Measurements from ENCODE around the gene DRP2.

The DRP2 gene

DNA sequence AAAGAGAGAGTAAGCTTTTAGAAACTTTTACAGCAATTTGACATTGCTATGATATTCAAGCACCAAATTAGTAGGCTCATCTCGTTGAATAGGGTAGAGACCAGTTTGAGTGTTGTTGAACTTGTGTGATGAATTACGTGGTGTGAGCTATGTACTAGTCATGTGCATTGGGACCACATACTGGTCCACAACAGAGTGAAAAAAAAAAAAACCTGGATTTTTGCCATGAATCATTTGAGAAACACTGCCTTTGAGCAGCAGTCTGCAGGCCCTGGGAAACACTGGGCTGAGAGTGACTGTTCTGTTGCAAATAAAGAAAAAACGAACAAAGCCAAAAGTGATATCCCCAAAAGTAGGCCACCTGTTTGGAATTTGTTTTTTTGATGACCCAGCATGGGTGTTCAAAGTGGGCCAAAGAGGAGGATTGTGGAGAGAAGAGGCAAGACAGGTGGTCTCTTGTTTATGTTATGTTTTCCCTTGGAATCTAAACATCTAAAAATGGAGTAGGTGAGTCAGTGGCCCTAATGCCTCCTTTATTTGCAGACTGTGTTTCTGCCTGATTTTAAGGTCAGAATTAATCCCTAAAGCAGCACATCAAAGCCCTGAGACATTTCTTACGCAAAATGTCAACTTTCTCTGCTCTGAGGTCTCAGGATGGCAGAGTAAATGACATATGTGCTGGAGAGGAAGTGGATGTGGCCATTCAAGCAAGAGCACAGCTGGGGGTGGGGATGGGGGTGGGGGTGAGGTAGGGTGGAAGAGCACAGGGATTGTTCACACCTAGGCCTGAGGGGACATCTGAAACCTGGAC is 38.1 kb downstream of the DRP2 start:
- TF ChIP-seq EZH2 (IDR thresholded peaks at IDR 0.05; ENCODE audit: borderline replicate concordance, low read length), result no peak
- TF ChIP-seq, protein P1, sequence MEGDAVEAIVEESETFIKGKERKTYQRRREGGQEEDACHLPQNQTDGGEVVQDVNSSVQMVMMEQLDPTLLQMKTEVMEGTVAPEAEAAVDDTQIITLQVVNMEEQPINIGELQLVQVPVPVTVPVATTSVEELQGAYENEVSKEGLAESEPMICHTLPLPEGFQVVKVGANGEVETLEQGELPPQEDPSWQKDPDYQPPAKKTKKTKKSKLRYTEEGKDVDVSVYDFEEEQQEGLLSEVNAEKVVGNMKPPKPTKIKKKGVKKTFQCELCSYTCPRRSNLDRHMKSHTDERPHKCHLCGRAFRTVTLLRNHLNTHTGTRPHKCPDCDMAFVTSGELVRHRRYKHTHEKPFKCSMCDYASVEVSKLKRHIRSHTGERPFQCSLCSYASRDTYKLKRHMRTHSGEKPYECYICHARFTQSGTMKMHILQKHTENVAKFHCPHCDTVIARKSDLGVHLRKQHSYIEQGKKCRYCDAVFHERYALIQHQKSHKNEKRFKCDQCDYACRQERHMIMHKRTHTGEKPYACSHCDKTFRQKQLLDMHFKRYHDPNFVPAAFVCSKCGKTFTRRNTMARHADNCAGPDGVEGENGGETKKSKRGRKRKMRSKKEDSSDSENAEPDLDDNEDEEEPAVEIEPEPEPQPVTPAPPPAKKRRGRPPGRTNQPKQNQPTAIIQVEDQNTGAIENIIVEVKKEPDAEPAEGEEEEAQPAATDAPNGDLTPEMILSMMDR (IDR thresholded peaks at IDR 0.05; ENCODE audit: low read length), result no peak
- Histone ChIP-seq H3K4me3 (ENCODE audit: low read depth, low read length, poor library complexity, severe bottlenecking) (no peak overlapping the region), H3K27me3 (ENCODE audit: insufficient read depth, low read length) (no peaks in the 10 kb centered on the region), H3K36me3 (ENCODE audit: insufficient read depth, low read length) (no peaks in the 10 kb centered on the region), H3K4me1 (ENCODE audit: insufficient read depth, low read length, severe bottlenecking) (peaks cover 16% of the 10 kb centered on the region), H3K9me2 (ENCODE audit: low read depth, low read length) (no peaks in the 10 kb centered on the region), H3K9ac (ENCODE audit: low read length) (no peak overlapping the region), H2AFZ (ENCODE audit: low read length) (no peak overlapping the region), H3K27ac (ENCODE audit: low read depth, low read length, poor library complexity, severe bottlenecking) (no peak overlapping the region), H3K4me2 (ENCODE audit: low read length) (no peak overlapping the region), H3K79me2 (ENCODE audit: insufficient read depth, low read length) (no peaks in the 10 kb centered on the region), H4K20me1 (ENCODE audit: insufficient read depth, low read length) (no peaks in the 10 kb centered on the region), H3F3A (ENCODE audit: insufficient read depth, low read length) (no peaks in the 10 kb centered on the region), H3K9me3 (ENCODE audit: low read length) (no peaks in the 10 kb centered on the region)

- H3K36me3 ChIP-seq (ENCODE audit: insufficient read depth, low read length), result no peaks in the 10 kb centered on the region
- no peaks in the 10 kb centered on the region for H3K79me2 ChIP-seq (ENCODE audit: insufficient read depth, low read length)
- H3K4me3 ChIP-seq (ENCODE audit: low read depth, low read length, poor library complexity, severe bottlenecking), result no peak overlapping the region
- TF ChIP-seq, protein P1 (IDR thresholded peaks at IDR 0.05; ENCODE audit: low read length), result no peak
- no peak for TF ChIP-seq EZH2 (IDR thresholded peaks at IDR 0.05; ENCODE audit: borderline replicate concordance, low read length)
- H3K4me2 ChIP-seq (ENCODE audit: low read length), result no peak overlapping the region
- no peaks in the 10 kb centered on the region for H4K20me1 ChIP-seq (ENCODE audit: insufficient read depth, low read length)
- H3K9ac ChIP-seq (ENCODE audit: low read length), result no peak overlapping the region
- peaks cover 16% of the 10 kb centered on the region for H3K4me1 ChIP-seq (ENCODE audit: insufficient read depth, low read length, severe bottlenecking)
- no peak overlapping the region for H3K27ac ChIP-seq (ENCODE audit: low read depth, low read length, poor library complexity, severe bottlenecking)
- H3K9me3 ChIP-seq (ENCODE audit: low read length), result no peaks in the 10 kb centered on the region
- no peaks in the 10 kb centered on the region for H3K9me2 ChIP-seq (ENCODE audit: low read depth, low read length)
- H3K27me3 ChIP-seq (ENCODE audit: insufficient read depth, low read length), result no peaks in the 10 kb centered on the region
- H3F3A ChIP-seq (ENCODE audit: insufficient read depth, low read length), result no peaks in the 10 kb centered on the region
- no peak overlapping the region for H2AFZ ChIP-seq (ENCODE audit: low read length)
Measured at GRCh38 chrX:101258259-101258581, 38.6 kb downstream of the DRP2 start.

DNA sequence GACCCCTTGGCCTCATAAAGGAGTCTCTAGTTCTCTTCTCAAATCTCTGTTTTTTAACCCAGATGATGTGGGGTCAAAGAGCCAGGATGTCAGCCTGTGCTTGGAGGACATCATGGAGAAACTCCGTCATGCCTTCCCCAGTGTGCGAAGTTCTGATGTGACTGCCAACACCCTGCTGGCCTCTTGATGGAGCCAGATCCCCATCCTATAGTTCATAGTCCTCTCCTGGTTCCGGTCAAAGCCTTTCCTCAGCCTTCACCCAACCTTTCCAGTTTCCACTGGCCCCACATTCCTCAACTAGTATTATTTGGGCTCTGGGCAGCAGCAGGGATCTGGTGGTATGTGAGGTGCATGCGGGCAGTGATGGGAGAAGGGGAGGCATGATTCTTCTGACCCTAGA is 40.8 kb downstream of the DRP2 start:
- H3F3A ChIP-seq (ENCODE audit: insufficient read depth, low read length), result no peaks in the 10 kb centered on the region

More for the DNA sequence above, 40.8 kb downstream of the DRP2 start:
- Histone ChIP-seq H3K79me2 (ENCODE audit: insufficient read depth, low read length) (no peaks in the 10 kb centered on the region), H3K27ac (ENCODE audit: low read depth, low read length, poor library complexity, severe bottlenecking) (no peak overlapping the region), H2AFZ (ENCODE audit: low read length) (no peak overlapping the region), H3K36me3 (ENCODE audit: insufficient read depth, low read length) (no peaks in the 10 kb centered on the region), H4K20me1 (ENCODE audit: insufficient read depth, low read length) (no peaks in the 10 kb centered on the region), H3K4me2 (ENCODE audit: low read length) (no peak overlapping the region), H3K9ac (ENCODE audit: low read length) (no peak overlapping the region), H3K9me2 (ENCODE audit: low read depth, low read length) (no peaks in the 10 kb centered on the region), H3K4me3 (ENCODE audit: low read depth, low read length, poor library complexity, severe bottlenecking) (no peak overlapping the region), H3K27me3 (ENCODE audit: insufficient read depth, low read length) (no peaks in the 10 kb centered on the region), H3K9me3 (ENCODE audit: low read length) (no peaks in the 10 kb centered on the region), H3K4me1 (ENCODE audit: insufficient read depth, low read length, severe bottlenecking) (peaks cover 16% of the 10 kb centered on the region)
- TF ChIP-seq, protein P1 (IDR thresholded peaks at IDR 0.05; ENCODE audit: low read length), result peak; percentile 29; the same call in 1 of the 2 replicates
- TF ChIP-seq EZH2 (IDR thresholded peaks at IDR 0.05; ENCODE audit: borderline replicate concordance, low read length), result no peak

All from OCI-LY1 (cell line).